ENCODE data around the gene TM4SF1.
A peak's percentile ranks its signal among the peaks of the same experiment; 100 is the strongest.
"Not testable (repeated sequence)": the region's sequence is repeated elsewhere in the genome, so short reads cannot be mapped to it uniquely, and the experiment has no call there.

The TM4SF1 gene

GRCh38 chr3:149385617-149386298 is 8.3 kb upstream of the TM4SF1 start:
- Histone ChIP-seq H3K4me3 (ENCODE audit: low read length in 2 of 2) (no peak overlapping the region), H3K9ac (ENCODE audit: low read depth in 1 of 2, low read length in 2 of 2) (no peak overlapping the region), H3K9me3 (ENCODE audit: control insufficient read depth in 2 of 2, low read length in 2 of 2) (no peaks in the 10 kb centered on the region), H3K27ac (ENCODE audit: low read depth in 2 of 2, low read length in 2 of 2) (peak overlapping the region in 1 of 2 donors; percentile 59), H3K36me3 (ENCODE audit: control insufficient read depth in 2 of 2, insufficient read depth in 2 of 2, low read length in 2 of 2) (no peaks in the 10 kb centered on the region), H3K4me1 (ENCODE audit: control insufficient read depth in 2 of 2, insufficient read depth in 2 of 2, low read length in 2 of 2) (peaks cover 0 to 12% of the 10 kb centered on the region in 2 donors), H3K27me3 (ENCODE audit: control insufficient read depth in 2 of 2, insufficient read depth in 2 of 2, low read length in 2 of 2) (no peaks in the 10 kb centered on the region)

GRCh38 chr3:149384911-149385321 is 7.5 kb upstream of the TM4SF1 start:
- Histone ChIP-seq H3K9ac (ENCODE audit: low read depth in 1 of 2, low read length in 2 of 2) (no peak overlapping the region), H3K9me3 (ENCODE audit: control insufficient read depth in 2 of 2, low read length in 2 of 2) (no peaks in the 10 kb centered on the region), H3K4me3 (ENCODE audit: low read length in 2 of 2) (no peak overlapping the region), H3K27ac (ENCODE audit: low read depth in 2 of 2, low read length in 2 of 2) (no peak overlapping the region), H3K4me1 (ENCODE audit: control insufficient read depth in 2 of 2, insufficient read depth in 2 of 2, low read length in 2 of 2) (peaks cover 0 to 12% of the 10 kb centered on the region in 2 donors), H3K27me3 (ENCODE audit: control insufficient read depth in 2 of 2, insufficient read depth in 2 of 2, low read length in 2 of 2) (no peaks in the 10 kb centered on the region), H3K36me3 (ENCODE audit: control insufficient read depth in 2 of 2, insufficient read depth in 2 of 2, low read length in 2 of 2) (no peaks in the 10 kb centered on the region)

- no peaks in the 10 kb centered on the region for H3K9me3 ChIP-seq (ENCODE audit: control insufficient read depth in 2 of 2, low read length in 2 of 2)
- no peaks in the 10 kb centered on the region for H3K36me3 ChIP-seq (ENCODE audit: control insufficient read depth in 2 of 2, insufficient read depth in 2 of 2, low read length in 2 of 2)
- no peak overlapping the region for H3K27ac ChIP-seq (ENCODE audit: low read depth in 2 of 2, low read length in 2 of 2)
- no peaks in the 10 kb centered on the region for H3K27me3 ChIP-seq (ENCODE audit: control insufficient read depth in 2 of 2, insufficient read depth in 2 of 2, low read length in 2 of 2)
- no peak overlapping the region for H3K9ac ChIP-seq (ENCODE audit: low read depth in 1 of 2, low read length in 2 of 2)
- no peak overlapping the region for H3K4me3 ChIP-seq (ENCODE audit: low read length in 2 of 2)
- peaks cover 0 to 12% of the 10 kb centered on the region in 2 donors for H3K4me1 ChIP-seq (ENCODE audit: control insufficient read depth in 2 of 2, insufficient read depth in 2 of 2, low read length in 2 of 2)
These were observed 6.7 kb upstream of the TM4SF1 start for GRCh38 chr3:149384167-149384566.

GRCh38 chr3:149383703-149384102 is 6.3 kb upstream of the TM4SF1 start:
- Histone ChIP-seq H3K4me1 (ENCODE audit: control insufficient read depth in 2 of 2, insufficient read depth in 2 of 2, low read length in 2 of 2) (peaks cover 3 to 16% of the 10 kb centered on the region in 2 donors), H3K27ac (ENCODE audit: low read depth in 2 of 2, low read length in 2 of 2) (no peak overlapping the region), H3K9ac (ENCODE audit: low read depth in 1 of 2, low read length in 2 of 2) (no peak overlapping the region), H3K36me3 (ENCODE audit: control insufficient read depth in 2 of 2, insufficient read depth in 2 of 2, low read length in 2 of 2) (no peaks in the 10 kb centered on the region), H3K27me3 (ENCODE audit: control insufficient read depth in 2 of 2, insufficient read depth in 2 of 2, low read length in 2 of 2) (no peaks in the 10 kb centered on the region), H3K4me3 (ENCODE audit: low read length in 2 of 2) (no peak overlapping the region), H3K9me3 (ENCODE audit: control insufficient read depth in 2 of 2, low read length in 2 of 2) (no peaks in the 10 kb centered on the region)

- Histone ChIP-seq H3K27ac (ENCODE audit: low read depth in 2 of 2, low read length in 2 of 2) (no peak overlapping the region), H3K9me3 (ENCODE audit: control insufficient read depth in 2 of 2, low read length in 2 of 2) (no peaks in the 10 kb centered on the region), H3K27me3 (ENCODE audit: control insufficient read depth in 2 of 2, insufficient read depth in 2 of 2, low read length in 2 of 2) (no peaks in the 10 kb centered on the region), H3K36me3 (ENCODE audit: control insufficient read depth in 2 of 2, insufficient read depth in 2 of 2, low read length in 2 of 2) (no peaks in the 10 kb centered on the region), H3K4me3 (ENCODE audit: low read length in 2 of 2) (no peak overlapping the region), H3K4me1 (ENCODE audit: control insufficient read depth in 2 of 2, insufficient read depth in 2 of 2, low read length in 2 of 2) (peaks cover 13 to 26% of the 10 kb centered on the region in 2 donors), H3K9ac (ENCODE audit: low read depth in 1 of 2, low read length in 2 of 2) (no peak overlapping the region)
These were observed 5.1 kb upstream of the TM4SF1 start for GRCh38 chr3:149382518-149382917.

GRCh38 chr3:149382101-149382467 is 4.6 kb upstream of the TM4SF1 start:
- Histone ChIP-seq H3K36me3 (ENCODE audit: control insufficient read depth in 2 of 2, insufficient read depth in 2 of 2, low read length in 2 of 2) (no peaks in the 10 kb centered on the region), H3K27ac (ENCODE audit: low read depth in 2 of 2, low read length in 2 of 2) (no peak overlapping the region), H3K9me3 (ENCODE audit: control insufficient read depth in 2 of 2, low read length in 2 of 2) (no peaks in the 10 kb centered on the region), H3K4me1 (ENCODE audit: control insufficient read depth in 2 of 2, insufficient read depth in 2 of 2, low read length in 2 of 2) (peaks cover 17 to 29% of the 10 kb centered on the region in 2 donors), H3K27me3 (ENCODE audit: control insufficient read depth in 2 of 2, insufficient read depth in 2 of 2, low read length in 2 of 2) (no peaks in the 10 kb centered on the region), H3K9ac (ENCODE audit: low read depth in 1 of 2, low read length in 2 of 2) (no peak overlapping the region), H3K4me3 (ENCODE audit: low read length in 2 of 2) (no peak overlapping the region)

GRCh38 chr3:149381173-149382100 is 4.0 kb upstream of the TM4SF1 start:
- Histone ChIP-seq H3K27me3 (ENCODE audit: control insufficient read depth in 2 of 2, insufficient read depth in 2 of 2, low read length in 2 of 2) (no peaks in the 10 kb centered on the region), H3K4me1 (ENCODE audit: control insufficient read depth in 2 of 2, insufficient read depth in 2 of 2, low read length in 2 of 2) (peaks cover 17 to 24% of the 10 kb centered on the region in 2 donors), H3K27ac (ENCODE audit: low read depth in 2 of 2, low read length in 2 of 2) (no peak overlapping the region), H3K36me3 (ENCODE audit: control insufficient read depth in 2 of 2, insufficient read depth in 2 of 2, low read length in 2 of 2) (no peaks in the 10 kb centered on the region), H3K4me3 (ENCODE audit: low read length in 2 of 2) (no peak overlapping the region), H3K9ac (ENCODE audit: low read depth in 1 of 2, low read length in 2 of 2) (no peak overlapping the region), H3K9me3 (ENCODE audit: control insufficient read depth in 2 of 2, low read length in 2 of 2) (no peaks in the 10 kb centered on the region)

GRCh38 chr3:149380220-149380619 is 2.8 kb upstream of the TM4SF1 start:
- H3K27ac ChIP-seq (ENCODE audit: low read depth in 2 of 2, low read length in 2 of 2), result not testable (repeated sequence)

GRCh38 chr3:149378478-149379309 is 1.2 kb upstream of the TM4SF1 start:
- peaks cover 17 to 20% of the 10 kb centered on the region in 2 donors for H3K4me1 ChIP-seq (ENCODE audit: control insufficient read depth in 2 of 2, insufficient read depth in 2 of 2, low read length in 2 of 2)
- no peaks in the 10 kb centered on the region for H3K36me3 ChIP-seq (ENCODE audit: control insufficient read depth in 2 of 2, insufficient read depth in 2 of 2, low read length in 2 of 2)
- no peaks in the 10 kb centered on the region for H3K27me3 ChIP-seq (ENCODE audit: control insufficient read depth in 2 of 2, insufficient read depth in 2 of 2, low read length in 2 of 2)
- H3K4me3 ChIP-seq (ENCODE audit: low read length in 2 of 2), result peak overlapping the region in 1 of 2 donors; percentile 78
- peak overlapping the region; percentile 64 to 70 for H3K27ac ChIP-seq (ENCODE audit: low read depth in 2 of 2, low read length in 2 of 2)
- no peaks in the 10 kb centered on the region for H3K9me3 ChIP-seq (ENCODE audit: control insufficient read depth in 2 of 2, low read length in 2 of 2)
- peak overlapping the region in 1 of 2 donors; percentile 12 for H3K9ac ChIP-seq (ENCODE audit: low read depth in 1 of 2, low read length in 2 of 2)

More at GRCh38 chr3:149380220-149380619, 2.8 kb upstream of the TM4SF1 start:
- H3K36me3 ChIP-seq (ENCODE audit: control insufficient read depth in 2 of 2, insufficient read depth in 2 of 2, low read length in 2 of 2); H3K27me3 ChIP-seq (ENCODE audit: control insufficient read depth in 2 of 2, insufficient read depth in 2 of 2, low read length in 2 of 2); H3K9ac ChIP-seq (ENCODE audit: low read depth in 1 of 2, low read length in 2 of 2); H3K4me3 ChIP-seq (ENCODE audit: low read length in 2 of 2); H3K9me3 ChIP-seq (ENCODE audit: control insufficient read depth in 2 of 2, low read length in 2 of 2): not testable (repeated sequence)
- peaks cover 17 to 20% of the 10 kb centered on the region in 2 donors for H3K4me1 ChIP-seq (ENCODE audit: control insufficient read depth in 2 of 2, insufficient read depth in 2 of 2, low read length in 2 of 2)
